ENCODE results near the gene MORN2. TPM values are rescaled to one million over a fixed set of nuclear protein-coding genes. Genes with fewer than 3 reads are reported as not detected.

MORN2 gene
- total RNA-seq, 2 donors from 2014 or later, result 9.2 to 11.5 TPM

DNA sequence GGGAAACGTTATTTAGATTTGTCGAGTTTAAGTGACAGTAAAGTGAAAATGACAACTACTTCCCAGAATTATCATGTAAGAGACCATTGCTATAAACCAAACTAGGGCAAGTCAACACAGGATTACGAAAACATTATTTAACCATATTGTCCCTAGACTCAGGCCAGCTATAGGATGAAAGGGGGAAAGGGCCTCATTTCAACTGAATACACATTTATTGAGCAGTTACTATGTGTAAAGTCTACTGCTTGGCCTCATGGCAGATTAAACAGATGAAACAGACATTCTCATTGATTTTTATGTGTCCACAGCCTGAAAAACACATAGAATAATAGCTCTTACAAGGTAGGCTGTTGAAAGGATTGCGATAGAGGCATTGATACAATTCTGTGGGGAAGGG lies 46.6 kb downstream of the MORN2 start:
- DNase-seq, result no peak
- TF ChIP-seq, protein P1, sequence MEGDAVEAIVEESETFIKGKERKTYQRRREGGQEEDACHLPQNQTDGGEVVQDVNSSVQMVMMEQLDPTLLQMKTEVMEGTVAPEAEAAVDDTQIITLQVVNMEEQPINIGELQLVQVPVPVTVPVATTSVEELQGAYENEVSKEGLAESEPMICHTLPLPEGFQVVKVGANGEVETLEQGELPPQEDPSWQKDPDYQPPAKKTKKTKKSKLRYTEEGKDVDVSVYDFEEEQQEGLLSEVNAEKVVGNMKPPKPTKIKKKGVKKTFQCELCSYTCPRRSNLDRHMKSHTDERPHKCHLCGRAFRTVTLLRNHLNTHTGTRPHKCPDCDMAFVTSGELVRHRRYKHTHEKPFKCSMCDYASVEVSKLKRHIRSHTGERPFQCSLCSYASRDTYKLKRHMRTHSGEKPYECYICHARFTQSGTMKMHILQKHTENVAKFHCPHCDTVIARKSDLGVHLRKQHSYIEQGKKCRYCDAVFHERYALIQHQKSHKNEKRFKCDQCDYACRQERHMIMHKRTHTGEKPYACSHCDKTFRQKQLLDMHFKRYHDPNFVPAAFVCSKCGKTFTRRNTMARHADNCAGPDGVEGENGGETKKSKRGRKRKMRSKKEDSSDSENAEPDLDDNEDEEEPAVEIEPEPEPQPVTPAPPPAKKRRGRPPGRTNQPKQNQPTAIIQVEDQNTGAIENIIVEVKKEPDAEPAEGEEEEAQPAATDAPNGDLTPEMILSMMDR (IDR thresholded peaks at IDR 0.05), result no peak
- H3K4me3 ChIP-seq, result no peak overlapping the region
- H3K9ac ChIP-seq (ENCODE audit: low read depth in 2 of 2, low read length in 2 of 2), result no peak overlapping the region
- H3K4me1 ChIP-seq, result no peaks in the 10 kb centered on the region
- H3K36me3 ChIP-seq, result no peaks in the 10 kb centered on the region
- no peak overlapping the region for H3K27ac ChIP-seq
- no peaks in the 10 kb centered on the region for H3K27me3 ChIP-seq
- H3K9me3 ChIP-seq, result no peaks in the 10 kb centered on the region
- intact Hi-C loops (cut with DNase I), result no loop called here

DNA sequence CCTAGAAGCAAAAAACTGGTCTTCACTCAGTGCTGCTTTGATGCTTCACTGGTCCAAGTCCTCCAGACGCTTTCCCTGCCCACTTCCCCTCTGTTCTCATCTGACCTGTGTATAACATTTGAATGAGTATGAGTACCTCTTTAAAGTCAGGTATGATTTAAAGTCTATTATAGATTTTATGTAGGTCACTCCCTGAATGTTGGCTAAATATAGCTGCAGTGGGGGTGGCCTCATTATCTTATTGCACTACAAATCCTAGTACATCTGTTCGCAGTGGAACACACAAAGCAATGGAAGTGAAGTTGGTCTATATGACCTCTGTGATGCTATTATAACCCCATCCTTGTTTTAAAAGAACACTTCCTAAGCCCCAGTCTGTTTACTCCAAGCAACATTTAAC lies 47.1 kb downstream of the MORN2 start:
- Histone ChIP-seq H3K9me3 (no peaks in the 10 kb centered on the region), H3K36me3 (no peaks in the 10 kb centered on the region), H3K4me3 (no peak overlapping the region), H3K4me1 (no peaks in the 10 kb centered on the region), H3K9ac (ENCODE audit: low read depth in 2 of 2, low read length in 2 of 2) (no peak overlapping the region), H3K27ac (no peak overlapping the region), H3K27me3 (no peaks in the 10 kb centered on the region)
- intact Hi-C loops (cut with DNase I), result no loop called here
- no peak for DNase-seq
- TF ChIP-seq, protein P1 (IDR thresholded peaks at IDR 0.05), result no peak

DNA sequence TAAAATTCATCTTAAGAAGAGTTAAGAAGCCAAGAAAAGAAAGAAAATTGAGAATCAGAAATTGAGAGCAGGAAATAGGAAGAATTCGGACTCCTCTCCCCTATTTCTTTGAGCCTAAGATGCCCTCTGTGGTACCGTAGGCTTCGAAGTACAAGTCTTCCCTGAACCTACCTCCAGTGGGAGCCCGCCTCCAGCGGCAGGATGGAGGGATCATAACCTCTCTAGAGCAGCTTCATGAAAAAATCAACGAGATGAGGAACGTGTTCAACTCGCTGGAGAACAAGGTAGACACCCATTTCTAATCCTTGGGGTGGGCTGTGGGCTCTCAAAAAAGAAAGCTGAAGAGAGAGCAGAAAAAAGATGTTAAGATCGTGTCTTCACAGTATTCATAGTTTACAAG lies 50.2 kb downstream of the MORN2 start:
- intact Hi-C loops (cut with DNase I), result no loop called here
- Histone ChIP-seq H3K4me1 (no peaks in the 10 kb centered on the region), H3K27ac (no peak overlapping the region), H3K9ac (ENCODE audit: low read depth in 2 of 2, low read length in 2 of 2) (no peak overlapping the region), H3K27me3 (no peaks in the 10 kb centered on the region), H3K4me3 (no peak overlapping the region), H3K9me3 (no peaks in the 10 kb centered on the region), H3K36me3 (no peaks in the 10 kb centered on the region)
- TF ChIP-seq, protein P1 (IDR thresholded peaks at IDR 0.05), result no peak
- DNase-seq, result no peak

DNA sequence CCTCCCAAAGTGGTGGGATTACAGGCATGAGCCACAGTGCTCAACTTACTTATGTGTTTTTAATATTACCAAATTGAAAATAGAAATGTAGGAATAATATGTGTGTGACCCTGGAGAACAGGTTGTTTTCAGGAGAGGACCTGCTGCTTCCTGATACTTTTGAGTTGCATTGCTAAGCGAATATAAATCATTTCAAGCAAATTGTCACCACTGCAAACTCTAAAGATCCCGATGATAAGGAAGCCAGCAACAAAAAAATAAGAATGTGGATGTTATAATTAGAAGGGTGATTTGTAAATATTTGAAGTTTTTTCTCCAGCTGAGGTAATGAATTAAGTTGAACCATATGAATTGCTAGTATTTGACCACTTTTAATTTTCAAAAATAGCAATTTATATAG lies 54.8 kb downstream of the MORN2 start:
- H3K27me3 ChIP-seq, result no peaks in the 10 kb centered on the region
- TF ChIP-seq, protein P1 (IDR thresholded peaks at IDR 0.05), result no peak
- H3K27ac ChIP-seq, result no peak overlapping the region
- no peak for DNase-seq
- H3K36me3 ChIP-seq, result no peaks in the 10 kb centered on the region
- H3K9ac ChIP-seq (ENCODE audit: low read depth in 2 of 2, low read length in 2 of 2), result no peak overlapping the region
- H3K4me1 ChIP-seq, result no peaks in the 10 kb centered on the region
- no peaks in the 10 kb centered on the region for H3K9me3 ChIP-seq
- intact Hi-C loops (cut with DNase I), result no loop called here
- no peak overlapping the region for H3K4me3 ChIP-seq

Other genes with a start within 250 kb of the MORN2 start
- gene GALM, start 209.9 kb upstream of the MORN2 start, total RNA-seq, result 10 to 100 TPM; 47.9 to 68.8 TPM
- 100 to 1,000 TPM; 119 to 157 TPM for gene SRSF7, start 124.6 kb upstream of the MORN2 start, total RNA-seq
- 10 to 100 TPM in 1 of 2 donors, 1 to 10 TPM in 1; 8.8 to 18.7 TPM for gene GEMIN6, start 97.8 kb upstream of the MORN2 start, total RNA-seq
- 10 to 100 TPM in 1 of 2 donors, 1 to 10 TPM in 1; 7.9 to 14.7 TPM for gene DHX57, start within 50 bp of the MORN2 start, total RNA-seq
- gene ARHGEF33, start 13.9 kb downstream of the MORN2 start, total RNA-seq, result under 1 TPM; 0.32 to 0.35 TPM
- gene SOS1, start 245.1 kb downstream of the MORN2 start, total RNA-seq, result 10 to 100 TPM; 26.3 to 43.9 TPM